ENCODE data around the gene ARHGAP44. TPM values are rescaled to one million over a fixed set of nuclear protein-coding genes. Genes with fewer than 3 reads are reported as not detected.

ARHGAP44 gene
- polyA plus RNA-seq, 4 donors = 2.3 to 12.3 (median 6.9) TPM

GRCh38 chr17:12830777-12831247 is 41.5 kb downstream of the ARHGAP44 start:
- 20 to 46% (median 28%) methylated on average over 3 of the region's 3 CpGs for WGBS, 3 donors
- H3K9me3 ChIP-seq (ENCODE audit: control insufficient read depth in 2 of 2, insufficient read depth in 1 of 2, low read depth in 1 of 2, low read length in 1 of 2) = peaks cover 1 to 18% of the 10 kb centered on the region in 2 donors
- H3K27ac ChIP-seq (ENCODE audit: low read depth in 1 of 3, low read length in 2 of 3) = peak overlapping the region in 2 of 3 donors; percentile 74 to 78
- H3K27me3 ChIP-seq (ENCODE audit: control insufficient read depth in 3 of 3, insufficient read depth in 3 of 3, low read length in 3 of 3) = no peaks in the 10 kb centered on the region
- no peaks in the 10 kb centered on the region for H3K4me1 ChIP-seq (ENCODE audit: control insufficient read depth in 3 of 3, insufficient read depth in 2 of 3, low read depth in 1 of 3, low read length in 2 of 3)
- DNase-seq = peak in 1 of 2 donors; percentile 80
- H3K4me3 ChIP-seq (ENCODE audit: low read depth in 1 of 3, low read length in 3 of 3) = peak overlapping the region in 1 of 3 donors; percentile 1
- H3K36me3 ChIP-seq (ENCODE audit: control insufficient read depth in 3 of 3, insufficient read depth in 2 of 3, low read depth in 1 of 3, low read length in 3 of 3) = no peaks in the 10 kb centered on the region
- FAIRE-seq = no peak

GRCh38 chr17:12831839-12832238 is 42.5 kb downstream of the ARHGAP44 start:
- H3K9me3 ChIP-seq (ENCODE audit: control insufficient read depth in 2 of 2, insufficient read depth in 1 of 2, low read depth in 1 of 2, low read length in 1 of 2) = peaks cover 1 to 18% of the 10 kb centered on the region in 2 donors
- H3K27ac ChIP-seq (ENCODE audit: low read depth in 1 of 3, low read length in 2 of 3) = no peak overlapping the region
- 90 to 100% (median 96%) methylated on average over 1 of the region's 1 CpG for WGBS, 3 donors
- DNase-seq = no peak
- no peaks in the 10 kb centered on the region for H3K36me3 ChIP-seq (ENCODE audit: control insufficient read depth in 3 of 3, insufficient read depth in 2 of 3, low read depth in 1 of 3, low read length in 3 of 3)
- no peak for FAIRE-seq
- no peak overlapping the region for H3K4me3 ChIP-seq (ENCODE audit: low read depth in 1 of 3, low read length in 3 of 3)
- H3K4me1 ChIP-seq (ENCODE audit: control insufficient read depth in 3 of 3, insufficient read depth in 2 of 3, low read depth in 1 of 3, low read length in 2 of 3) = no peaks in the 10 kb centered on the region
- H3K27me3 ChIP-seq (ENCODE audit: control insufficient read depth in 3 of 3, insufficient read depth in 3 of 3, low read length in 3 of 3) = no peaks in the 10 kb centered on the region

GRCh38 chr17:12839042-12839441 is 49.7 kb downstream of the ARHGAP44 start:
- FAIRE-seq = no peak
- no peaks in the 10 kb centered on the region for H3K36me3 ChIP-seq (ENCODE audit: control insufficient read depth in 3 of 3, insufficient read depth in 2 of 3, low read depth in 1 of 3, low read length in 3 of 3)
- DNase-seq = no peak

DNA sequence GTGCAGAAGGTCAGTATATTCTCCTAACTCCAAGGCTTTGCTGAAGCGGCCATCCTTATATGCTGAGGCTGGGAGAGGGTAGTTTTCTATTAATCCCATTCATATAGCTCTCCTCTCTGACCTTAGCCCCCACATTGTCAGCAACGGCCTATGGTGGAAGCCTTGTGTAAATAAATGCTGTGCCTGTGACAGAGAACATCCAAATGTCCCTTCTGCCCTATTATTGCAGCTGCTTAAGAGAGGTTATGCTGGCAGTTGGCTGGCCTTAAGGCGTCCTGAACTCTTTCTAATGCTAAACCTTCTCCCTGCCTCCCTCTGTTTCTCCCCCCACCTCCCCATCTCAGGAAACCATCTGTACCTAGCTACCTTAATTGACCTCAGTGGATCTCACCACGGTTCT is 53.6 kb downstream of the ARHGAP44 start:
- no peak for FAIRE-seq
- Histone ChIP-seq H3K4me1 (ENCODE audit: control insufficient read depth in 3 of 3, insufficient read depth in 2 of 3, low read depth in 1 of 3, low read length in 2 of 3) (no peaks in the 10 kb centered on the region), H3K27ac (ENCODE audit: low read depth in 1 of 3, low read length in 2 of 3) (no peak overlapping the region), H3K9me3 (ENCODE audit: control insufficient read depth in 2 of 2, insufficient read depth in 1 of 2, low read depth in 1 of 2, low read length in 1 of 2) (peaks cover 0 to 4% of the 10 kb centered on the region in 2 donors), H3K4me3 (ENCODE audit: low read depth in 1 of 3, low read length in 3 of 3) (no peak overlapping the region), H3K36me3 (ENCODE audit: control insufficient read depth in 3 of 3, insufficient read depth in 2 of 3, low read depth in 1 of 3, low read length in 3 of 3) (no peaks in the 10 kb centered on the region), H3K27me3 (ENCODE audit: control insufficient read depth in 3 of 3, insufficient read depth in 3 of 3, low read length in 3 of 3) (no peaks in the 10 kb centered on the region)
- DNase-seq = no peak
- WGBS, 3 donors = 62 to 71% (median 63%) methylated on average over 4 of the region's 4 CpGs

More at GRCh38 chr17:12839042-12839441, 49.7 kb downstream of the ARHGAP44 start:
- Histone ChIP-seq H3K27me3 (ENCODE audit: control insufficient read depth in 3 of 3, insufficient read depth in 3 of 3, low read length in 3 of 3) (no peaks in the 10 kb centered on the region), H3K4me1 (ENCODE audit: control insufficient read depth in 3 of 3, insufficient read depth in 2 of 3, low read depth in 1 of 3, low read length in 2 of 3) (no peaks in the 10 kb centered on the region), H3K4me3 (ENCODE audit: low read depth in 1 of 3, low read length in 3 of 3) (no peak overlapping the region), H3K27ac (ENCODE audit: low read depth in 1 of 3, low read length in 2 of 3) (no peak overlapping the region), H3K9me3 (ENCODE audit: control insufficient read depth in 2 of 2, insufficient read depth in 1 of 2, low read depth in 1 of 2, low read length in 1 of 2) (peaks cover 0 to 3% of the 10 kb centered on the region in 2 donors)
- 86 to 92% (median 88%) methylated on average over 2 of the region's 2 CpGs for WGBS, 3 donors

DNA sequence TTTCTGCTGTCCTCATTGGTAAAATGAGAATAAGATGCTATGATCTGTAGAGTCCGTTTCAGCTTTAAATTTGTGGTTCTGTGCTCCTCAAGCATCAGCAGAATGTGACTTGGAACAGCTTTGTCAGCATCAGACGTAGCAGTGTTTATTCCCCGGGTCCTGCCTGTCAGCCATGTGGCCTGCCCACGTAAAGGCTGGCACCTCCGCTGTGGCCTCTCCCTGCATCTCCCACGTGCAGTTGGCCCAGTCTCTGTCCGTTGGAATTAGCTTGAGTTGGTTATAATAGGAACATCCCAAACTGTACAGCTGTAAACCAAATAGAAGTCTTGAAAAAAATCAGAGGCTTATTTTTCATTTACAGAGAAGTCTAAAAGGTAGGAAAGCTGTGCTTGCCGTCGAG is 61.7 kb downstream of the ARHGAP44 start:
- WGBS, 3 donors = 87 to 93% (median 90%) methylated on average over 9 of the region's 9 CpGs
- DNase-seq (no peak), FAIRE-seq (no peak)
- Histone ChIP-seq H3K4me3 (ENCODE audit: low read depth in 1 of 3, low read length in 3 of 3) (no peak overlapping the region), H3K27me3 (ENCODE audit: control insufficient read depth in 3 of 3, insufficient read depth in 3 of 3, low read length in 3 of 3) (no peaks in the 10 kb centered on the region), H3K36me3 (ENCODE audit: control insufficient read depth in 3 of 3, insufficient read depth in 2 of 3, low read depth in 1 of 3, low read length in 3 of 3) (no peaks in the 10 kb centered on the region), H3K27ac (ENCODE audit: low read depth in 1 of 3, low read length in 2 of 3) (no peak overlapping the region), H3K4me1 (ENCODE audit: control insufficient read depth in 3 of 3, insufficient read depth in 2 of 3, low read depth in 1 of 3, low read length in 2 of 3) (peaks cover 0 to 5% (median 2%) of the 10 kb centered on the region in 3 donors), H3K9me3 (ENCODE audit: control insufficient read depth in 2 of 2, insufficient read depth in 1 of 2, low read depth in 1 of 2, low read length in 1 of 2) (no peaks in the 10 kb centered on the region)

DNA sequence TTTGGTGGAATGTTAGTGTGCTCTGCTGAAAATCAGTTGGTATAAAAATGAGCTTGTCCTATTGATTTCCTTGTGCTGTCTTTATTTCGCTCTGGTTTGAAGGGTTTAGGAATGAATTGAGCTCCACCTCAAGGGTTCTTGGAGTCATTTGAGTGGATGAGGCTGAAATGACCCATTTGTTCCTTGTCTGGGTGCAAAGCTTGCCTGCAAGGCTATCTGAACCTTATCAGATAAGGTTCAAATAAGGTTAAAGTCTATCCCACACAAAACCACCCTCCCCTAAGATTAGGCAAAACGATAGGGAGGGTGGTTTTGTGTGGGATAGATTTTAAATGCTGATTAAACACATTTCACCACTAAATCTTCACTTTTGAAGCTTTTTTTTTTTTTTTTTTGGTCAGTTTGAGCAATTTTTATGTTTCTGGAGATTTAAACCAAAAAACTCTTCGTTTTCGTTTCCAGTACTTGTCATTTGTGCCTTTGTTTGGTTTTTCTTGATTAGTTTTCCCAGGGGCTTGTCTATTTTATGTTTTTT is 62.7 kb downstream of the ARHGAP44 start:
- DNase-seq (peak in 1 of 2 donors; percentile 34), FAIRE-seq (no peak)
- peaks cover 0 to 5% (median 2%) of the 10 kb centered on the region in 3 donors for H3K4me1 ChIP-seq (ENCODE audit: control insufficient read depth in 3 of 3, insufficient read depth in 2 of 3, low read depth in 1 of 3, low read length in 2 of 3)
- no peak overlapping the region for H3K27ac ChIP-seq (ENCODE audit: low read depth in 1 of 3, low read length in 2 of 3)
- H3K36me3 ChIP-seq (ENCODE audit: control insufficient read depth in 3 of 3, insufficient read depth in 2 of 3, low read depth in 1 of 3, low read length in 3 of 3) = no peaks in the 10 kb centered on the region
- 53 to 62% (median 53%) methylated on average over 4 of the region's 4 CpGs for WGBS, 3 donors
- no peaks in the 10 kb centered on the region for H3K27me3 ChIP-seq (ENCODE audit: control insufficient read depth in 3 of 3, insufficient read depth in 3 of 3, low read length in 3 of 3)
- peaks cover 0 to under 1% of the 10 kb centered on the region in 2 donors for H3K9me3 ChIP-seq (ENCODE audit: control insufficient read depth in 2 of 2, insufficient read depth in 1 of 2, low read depth in 1 of 2, low read length in 1 of 2)
- no peak overlapping the region for H3K4me3 ChIP-seq (ENCODE audit: low read depth in 1 of 3, low read length in 3 of 3)

GRCh38 chr17:12853921-12854320 is 64.6 kb downstream of the ARHGAP44 start:
- H3K27ac ChIP-seq (ENCODE audit: low read depth in 1 of 3, low read length in 2 of 3) = no peak overlapping the region
- H3K27me3 ChIP-seq (ENCODE audit: control insufficient read depth in 3 of 3, insufficient read depth in 3 of 3, low read length in 3 of 3) = no peaks in the 10 kb centered on the region
- no peaks in the 10 kb centered on the region for H3K36me3 ChIP-seq (ENCODE audit: control insufficient read depth in 3 of 3, insufficient read depth in 2 of 3, low read depth in 1 of 3, low read length in 3 of 3)
- DNase-seq (no peak), FAIRE-seq (no peak)
- H3K4me1 ChIP-seq (ENCODE audit: control insufficient read depth in 3 of 3, insufficient read depth in 2 of 3, low read depth in 1 of 3, low read length in 2 of 3) = peaks cover 0 to 5% (median 2%) of the 10 kb centered on the region in 3 donors
- H3K4me3 ChIP-seq (ENCODE audit: low read depth in 1 of 3, low read length in 3 of 3) = no peak overlapping the region
- H3K9me3 ChIP-seq (ENCODE audit: control insufficient read depth in 2 of 2, insufficient read depth in 1 of 2, low read depth in 1 of 2, low read length in 1 of 2) = peaks cover 0 to 3% of the 10 kb centered on the region in 2 donors
- WGBS, 3 donors = 21 to 55% (median 37%) methylated on average over 2 of the region's 2 CpGs

- H3K4me3 ChIP-seq (ENCODE audit: low read depth in 1 of 3, low read length in 3 of 3) = no peak overlapping the region
- no peak for FAIRE-seq
Measured at GRCh38 chr17:12856416-12856815, 67.1 kb downstream of the ARHGAP44 start.

GRCh38 chr17:12857592-12857991 is 68.3 kb downstream of the ARHGAP44 start:
- WGBS, 3 donors = 94 to 95% (median 94%) methylated on average over 2 of the region's 2 CpGs

More at GRCh38 chr17:12856416-12856815, 67.1 kb downstream of the ARHGAP44 start:
- no peaks in the 10 kb centered on the region for H3K27me3 ChIP-seq (ENCODE audit: control insufficient read depth in 3 of 3, insufficient read depth in 3 of 3, low read length in 3 of 3)
- no peak overlapping the region for H3K27ac ChIP-seq (ENCODE audit: low read depth in 1 of 3, low read length in 2 of 3)
- no peak for DNase-seq
- H3K9me3 ChIP-seq (ENCODE audit: control insufficient read depth in 2 of 2, insufficient read depth in 1 of 2, low read depth in 1 of 2, low read length in 1 of 2) = peaks cover 0 to 3% of the 10 kb centered on the region in 2 donors
- 42 to 70% (median 63%) methylated on average over 3 of the region's 3 CpGs for WGBS, 3 donors
- H3K36me3 ChIP-seq (ENCODE audit: control insufficient read depth in 3 of 3, insufficient read depth in 2 of 3, low read depth in 1 of 3, low read length in 3 of 3) = no peaks in the 10 kb centered on the region
- peaks cover 0 to 5% (median 2%) of the 10 kb centered on the region in 3 donors for H3K4me1 ChIP-seq (ENCODE audit: control insufficient read depth in 3 of 3, insufficient read depth in 2 of 3, low read depth in 1 of 3, low read length in 2 of 3)

More at GRCh38 chr17:12857592-12857991, 68.3 kb downstream of the ARHGAP44 start:
- Histone ChIP-seq H3K4me1 (ENCODE audit: control insufficient read depth in 3 of 3, insufficient read depth in 2 of 3, low read depth in 1 of 3, low read length in 2 of 3) (peaks cover 0 to 5% (median 2%) of the 10 kb centered on the region in 3 donors), H3K4me3 (ENCODE audit: low read depth in 1 of 3, low read length in 3 of 3) (no peak overlapping the region), H3K27me3 (ENCODE audit: control insufficient read depth in 3 of 3, insufficient read depth in 3 of 3, low read length in 3 of 3) (no peaks in the 10 kb centered on the region), H3K36me3 (ENCODE audit: control insufficient read depth in 3 of 3, insufficient read depth in 2 of 3, low read depth in 1 of 3, low read length in 3 of 3) (no peaks in the 10 kb centered on the region), H3K27ac (ENCODE audit: low read depth in 1 of 3, low read length in 2 of 3) (no peak overlapping the region), H3K9me3 (ENCODE audit: control insufficient read depth in 2 of 2, insufficient read depth in 1 of 2, low read depth in 1 of 2, low read length in 1 of 2) (peaks cover 0 to 5% of the 10 kb centered on the region in 2 donors)
- FAIRE-seq = no peak
- DNase-seq = no peak
